Activated CD8-positive, alpha-beta T cell treated with anti-CD3 and anti-CD28 coated beads for 36 hours (primary cell): ENCODE data around the gene PLEKHO1. TPM values are rescaled to one million over a fixed set of nuclear protein-coding genes. Genes with fewer than 3 reads are reported as not detected.
"Not testable (repeated sequence)": the region's sequence is repeated elsewhere in the genome, so short reads cannot be mapped to it uniquely, and the experiment has no call there.

Experiments
- ATAC-seq: fragments of 200-7000 bp; cut with Tn5 transposase; one replicate; pipeline ENCODE4 v1.10.0; 2021; ENCODE audit warnings: mild to moderate bottlenecking, moderate library complexity
- CTCF ChIA-PET: fragments of 350-600 bp; sonication (Branson Sonifier 250); formaldehyde crosslinking; loops from one replicate; lab custom pipeline; 2021; ENCODE audit warnings: antibody characterized with exemption; lab: Charles Lee
- POLR2A ChIA-PET: fragments of 350-600 bp; sonication (Branson Sonifier 250); formaldehyde crosslinking; loops from one replicate; lab custom pipeline; 2021; ENCODE audit warnings: antibody characterized with exemption; lab: Charles Lee
- DNase-seq: peaks from one replicate; pipeline ENCODE4 v3.0.0-alpha.2; 2020
- H3K27ac Mint-ChIP-seq: one replicate; pipeline ENCODE4 v1.8.0; 2021; ENCODE audit warnings: mild to moderate bottlenecking, mixed read lengths
- H3K27me3 Mint-ChIP-seq: one replicate; pipeline ENCODE4 v1.8.0; 2021; ENCODE audit warnings: mixed read lengths
- H3K36me3 Mint-ChIP-seq: one replicate; pipeline ENCODE4 v1.8.0; 2021; ENCODE audit warnings: low read depth, mixed read lengths
- H3K4me1 Mint-ChIP-seq: one replicate; pipeline ENCODE4 v1.8.0; 2021; ENCODE audit warnings: low read depth, mixed read lengths
- H3K4me3 Mint-ChIP-seq: one replicate; pipeline ENCODE4 v1.8.0; 2021; ENCODE audit warnings: mild to moderate bottlenecking, moderate library complexity, mixed read lengths
- H3K9me3 Mint-ChIP-seq: one replicate; pipeline ENCODE4 v1.8.0; 2021; ENCODE audit warnings: mixed read lengths
- CTCF ChIP-seq: fragments of 200-600 bp; IDR thresholded peaks from one replicate; pipeline ENCODE4 v1.8.0; 2022; ENCODE audit warnings: antibody characterized with exemption, mild to moderate bottlenecking
- intact Hi-C: fragments of 100-400 bp; cut with micrococcal nuclease; formaldehyde crosslinking; loops from one replicate; pipeline ENCODE4 v1.10.0; 2022
- total RNA-seq, 2 experiments: library from RNA; stranded (reverse); gene quantifications; one replicate each; pipeline ENCODE4 v1.2.3, GENCODE V29; 2021

The PLEKHO1 gene
- total RNA-seq, 2 experiments from 2014 or later = 18.2 to 19.0 TPM

- Mint-ChIP-seq H3K36me3 (peaks cover 2% of the 10 kb centered on the region), H3K4me1 (peaks cover 3% of the 10 kb centered on the region), H3K27ac (no peak overlapping the region), H3K27me3 (no peaks in the 10 kb centered on the region), H3K9me3 (no peaks in the 10 kb centered on the region), H3K4me3 (no peak overlapping the region)
- no peak for TF ChIP-seq CTCF
- ATAC-seq (no peak), DNase-seq (no peak)
- POLR2A ChIA-PET = interaction anchor here (1.0 to 1.2 kb wide), 2 partner anchors 9 to 11 kb away, joined by 3 to 4 read pairs; no protein-coding TSS in a partner anchor
- CTCF ChIA-PET = no interaction called here
- intact Hi-C loops = no loop called here
Observed at GRCh38 chr1:150138044-150138443, 11.7 kb upstream of the PLEKHO1 start.

- Mint-ChIP-seq H3K9me3 (no peaks in the 10 kb centered on the region), H3K4me1 (peaks cover 12% of the 10 kb centered on the region), H3K27me3 (no peaks in the 10 kb centered on the region), H3K36me3 (no peaks in the 10 kb centered on the region), H3K4me3 (no peak overlapping the region), H3K27ac (no peak overlapping the region)
- DNase-seq (no peak), ATAC-seq (no peak)
- intact Hi-C loops = no loop called here
- ChIA-PET POLR2A (interaction anchor here (0.8 to 1.1 kb wide), 2 partner anchors 9 to 12 kb away, joined by 3 to 4 read pairs; partner anchors contain the start of gene PLEKHO1), CTCF (interaction anchor here (1.1 to 1.3 kb wide), 2 partner anchors 24 to 28 kb away, joined by 3 to 5 read pairs; no protein-coding TSS in a partner anchor)
- no peak for TF ChIP-seq CTCF
Observed at GRCh38 chr1:150141452-150141851, 8.3 kb upstream of the PLEKHO1 start.

- no peak for DNase-seq
- no peaks in the 10 kb centered on the region for H3K27me3 Mint-ChIP-seq
- no peaks in the 10 kb centered on the region for H3K36me3 Mint-ChIP-seq
- ChIA-PET CTCF (no interaction called here), POLR2A (no interaction called here)
- H3K9me3 Mint-ChIP-seq = no peaks in the 10 kb centered on the region
- intact Hi-C loops = no loop called here
- ATAC-seq = no peak
- peaks cover 18% of the 10 kb centered on the region for H3K4me1 Mint-ChIP-seq
- H3K4me3 Mint-ChIP-seq = no peak overlapping the region
- TF ChIP-seq CTCF = no peak
- no peak overlapping the region for H3K27ac Mint-ChIP-seq
Observed at GRCh38 chr1:150142083-150142482, 7.6 kb upstream of the PLEKHO1 start.

- ATAC-seq (no peak), DNase-seq (no peak)
- H3K27ac Mint-ChIP-seq = no peak overlapping the region
- H3K9me3 Mint-ChIP-seq = no peaks in the 10 kb centered on the region
- H3K36me3 Mint-ChIP-seq = no peaks in the 10 kb centered on the region
- intact Hi-C loops = no loop called here
- TF ChIP-seq CTCF = no peak
- peaks cover 32% of the 10 kb centered on the region for H3K4me1 Mint-ChIP-seq
- no peak overlapping the region for H3K4me3 Mint-ChIP-seq
- POLR2A ChIA-PET = interaction anchor here (1.6 kb wide), 1 partner anchor 11 kb away, joined by 5 read pairs; no protein-coding TSS in a partner anchor
- CTCF ChIA-PET = interaction anchor here (1.1 kb wide), 1 partner anchor 71 kb away, joined by 3 read pairs; no protein-coding TSS in a partner anchor
- H3K27me3 Mint-ChIP-seq = peaks cover 1% of the 10 kb centered on the region
Observed at GRCh38 chr1:150144606-150145005, 5.1 kb upstream of the PLEKHO1 start.

GRCh38 chr1:150146016-150146415, 3.7 kb upstream of the PLEKHO1 start:
- intact Hi-C loops, H3K9me3 Mint-ChIP-seq, ATAC-seq, POLR2A ChIA-PET, DNase-seq, H3K27me3 Mint-ChIP-seq, H3K36me3 Mint-ChIP-seq, H3K4me3 Mint-ChIP-seq, H3K27ac Mint-ChIP-seq: not testable (repeated sequence)
- CTCF ChIA-PET = interaction anchor here (0.9 kb wide), 1 partner anchor 15 kb away, joined by 3 read pairs; no protein-coding TSS in a partner anchor
- H3K4me1 Mint-ChIP-seq = peaks cover 34% of the 10 kb centered on the region
